Measurements from ENCODE around the gene PPT1.

Gene PPT1
- total RNA-seq = 49.1 to 170 (median 108) reads per million in 9 experiments

DNA sequence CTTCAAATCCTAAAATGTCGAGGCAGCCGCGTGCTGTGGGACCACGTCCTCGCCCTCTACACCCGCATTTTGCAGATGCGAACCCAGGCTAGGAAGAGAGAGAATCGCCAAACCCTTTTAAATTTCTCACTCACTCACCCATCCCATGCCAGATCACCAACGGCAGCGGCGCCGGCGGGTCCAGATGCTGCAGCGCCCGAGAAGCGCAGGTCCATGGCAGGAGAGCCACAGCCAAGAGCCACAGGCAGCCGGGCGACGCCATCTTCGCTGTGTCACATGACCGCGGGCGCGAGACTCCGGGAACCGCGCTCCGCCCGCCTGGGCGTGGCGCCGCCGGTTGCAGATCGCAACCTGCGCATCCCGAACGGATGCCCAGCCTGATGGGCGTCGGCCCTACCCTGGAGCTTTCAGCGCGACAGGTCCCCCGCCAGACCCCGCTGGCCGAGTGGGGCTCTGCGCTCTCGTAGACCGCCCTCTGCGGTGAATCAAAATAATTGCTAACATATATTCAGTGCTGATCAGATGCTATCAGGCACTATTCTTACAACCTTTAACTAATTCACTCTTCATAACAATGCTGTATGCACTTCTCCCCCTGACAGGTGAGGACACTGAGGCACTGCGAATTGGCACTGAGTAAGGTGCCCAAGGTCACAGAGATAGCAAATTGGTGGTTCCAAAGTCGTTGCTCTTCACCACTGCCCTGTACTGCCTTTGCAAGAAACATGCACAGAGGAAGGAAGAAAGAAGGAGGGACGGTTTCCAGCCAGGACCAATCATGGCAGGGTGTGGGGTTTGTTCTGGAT, at the start of gene PPT1:
TSS of gene PPT1 (minus strand) at position 276 of the 806 bp plus-strand sequence. CDS start at position 262, 14 bp downstream.
- H3K9me3 Mint-ChIP-seq = no peaks in the 10 kb centered on the region
- H3K4me1 Mint-ChIP-seq (ENCODE audit: low read depth in 2 of 2) = peaks cover 22 to 24% of the 10 kb centered on the region in 2 donors
- DNase-seq (peak; percentile 63 to 75 (median 70)), ATAC-seq (replicated peaks) (peak; percentile 92)
- H3K36me3 Mint-ChIP-seq (ENCODE audit: insufficient read depth) = peaks cover 16% of the 10 kb centered on the region
- H3K4me3 Mint-ChIP-seq = peak within 1 kb of the TSS; percentile 94 to 95
- peak within 1 kb of the TSS; percentile 95 to 98 for H3K27ac Mint-ChIP-seq
- H3K27me3 Mint-ChIP-seq = peaks cover 0 to 16% of the 10 kb centered on the region in 2 donors

DNA sequence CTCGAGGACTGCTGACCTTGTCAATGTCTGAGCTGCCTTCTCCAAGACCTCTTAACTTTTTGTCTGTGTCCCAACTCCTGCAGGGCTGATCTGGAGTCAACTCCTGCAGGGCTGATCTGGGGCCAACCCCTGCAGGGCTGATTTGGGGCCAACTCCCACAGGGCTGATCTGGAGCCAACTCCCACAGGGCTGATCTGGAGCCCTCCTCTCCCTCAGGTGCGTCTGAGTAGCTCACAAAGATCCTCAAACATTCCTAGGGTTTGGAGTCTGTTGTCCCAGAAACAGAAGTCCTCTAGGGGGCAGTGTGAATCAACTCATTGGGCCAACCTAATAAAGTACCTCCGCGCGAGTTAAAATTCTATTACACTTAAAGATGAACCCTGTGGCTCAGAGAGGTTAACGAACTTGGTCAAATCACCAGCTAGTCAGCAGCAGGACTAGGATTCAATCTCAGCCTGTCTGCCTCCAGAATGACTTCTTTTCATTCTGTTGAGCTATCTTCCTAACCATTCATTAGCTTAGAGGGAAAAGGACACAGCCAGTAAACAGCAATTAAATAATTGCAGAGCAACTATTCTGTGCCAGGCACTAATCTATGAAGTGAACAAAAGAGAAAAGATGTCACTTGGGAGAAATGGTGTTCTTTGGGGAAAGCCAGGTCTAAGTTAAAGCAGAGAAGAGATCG, 47.0 kb upstream of the PPT1 start:
- Mint-ChIP-seq H3K9me3 (no peaks in the 10 kb centered on the region), H3K4me3 (no peak overlapping the region), H3K4me1 (ENCODE audit: low read depth in 2 of 2) (peaks cover 4 to 7% of the 10 kb centered on the region in 2 donors), H3K27ac (no peak overlapping the region), H3K36me3 (ENCODE audit: insufficient read depth) (no peaks in the 10 kb centered on the region), H3K27me3 (peaks cover 45 to 50% of the 10 kb centered on the region in 2 donors)
- ATAC-seq (replicated peaks) (peak; percentile 83), DNase-seq (peak; percentile 52 to 63 (median 55))

DNA sequence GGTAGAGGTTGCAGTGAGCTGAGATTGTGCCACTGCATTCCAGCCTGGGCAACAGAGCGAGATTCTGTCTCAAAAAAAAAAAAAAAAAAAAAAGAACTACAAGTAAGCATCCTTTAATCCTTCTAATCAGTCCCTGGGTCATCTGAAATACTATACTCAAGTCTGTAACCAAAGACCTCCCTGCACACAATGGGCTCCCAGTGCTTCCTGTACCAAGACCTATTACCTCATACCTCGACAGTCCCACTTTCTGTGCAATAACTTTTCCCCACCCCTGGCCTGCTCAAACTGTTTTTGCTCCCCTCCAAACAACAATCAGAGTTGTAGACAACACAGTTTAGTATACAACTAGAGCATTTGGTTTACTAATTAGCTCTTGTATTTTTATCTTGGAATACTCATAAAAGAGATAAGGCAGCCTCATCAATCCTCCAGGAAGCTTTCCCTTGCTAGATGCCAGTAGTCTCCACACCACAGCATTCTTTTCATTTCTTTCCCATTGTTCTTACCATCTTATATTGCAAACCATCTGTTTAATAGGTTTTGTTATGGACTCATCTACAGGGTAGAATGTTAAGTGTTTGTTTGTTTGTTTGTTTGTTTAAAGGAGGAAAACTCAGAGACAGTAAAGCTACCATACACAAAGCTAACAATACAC, 45.0 kb upstream of the PPT1 start:
- Mint-ChIP-seq H3K9me3 (no peaks in the 10 kb centered on the region), H3K36me3 (ENCODE audit: insufficient read depth) (no peaks in the 10 kb centered on the region), H3K4me1 (ENCODE audit: low read depth in 2 of 2) (peaks cover 4 to 7% of the 10 kb centered on the region in 2 donors), H3K4me3 (no peak overlapping the region), H3K27ac (no peak overlapping the region), H3K27me3 (peaks cover 29 to 34% of the 10 kb centered on the region in 2 donors)
- ATAC-seq (replicated peaks) (no peak), DNase-seq (no peak)

DNA sequence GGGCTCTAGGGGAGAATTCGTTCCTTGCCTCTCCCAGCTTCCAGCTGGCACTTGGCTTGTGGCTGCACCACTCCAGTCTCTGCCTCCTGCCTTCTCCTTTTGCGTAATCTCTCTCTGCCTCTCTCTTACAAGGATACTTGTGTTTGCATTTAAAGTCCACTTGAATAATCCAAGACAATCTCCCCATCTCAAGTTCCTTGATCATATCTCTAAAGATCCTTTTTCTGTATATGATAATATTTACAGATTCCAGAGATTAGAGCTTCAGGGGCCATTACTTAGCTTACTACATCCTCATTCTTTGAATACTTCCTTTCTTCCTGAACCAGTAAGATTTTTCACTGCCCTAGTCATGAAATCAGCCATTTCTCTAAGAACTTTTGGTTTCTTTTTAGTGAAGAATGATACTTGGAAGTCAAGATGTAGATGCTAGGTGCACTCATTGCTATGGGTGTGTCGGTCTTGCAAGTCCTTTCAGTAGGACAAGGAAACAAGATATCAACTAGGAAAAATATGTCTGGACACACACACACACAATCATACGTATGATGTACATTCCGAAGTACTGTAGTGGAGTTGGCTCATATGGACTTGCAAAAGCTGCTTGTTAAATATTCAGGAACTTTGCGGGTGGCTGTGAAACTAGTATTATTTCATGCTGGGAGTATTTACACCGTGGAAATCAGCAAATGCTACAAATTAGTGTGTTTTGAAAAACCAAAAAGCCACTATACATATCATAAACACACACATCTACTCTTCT, 43.3 kb upstream of the PPT1 start:
- Mint-ChIP-seq H3K4me3 (no peak overlapping the region), H3K36me3 (ENCODE audit: insufficient read depth) (no peaks in the 10 kb centered on the region), H3K4me1 (ENCODE audit: low read depth in 2 of 2) (peaks cover 4 to 7% of the 10 kb centered on the region in 2 donors), H3K27ac (peak overlapping the region; percentile 2 to 22), H3K9me3 (no peaks in the 10 kb centered on the region), H3K27me3 (peaks cover 18 to 29% of the 10 kb centered on the region in 2 donors)
- DNase-seq = no peak
- no peak for ATAC-seq (replicated peaks)

DNA sequence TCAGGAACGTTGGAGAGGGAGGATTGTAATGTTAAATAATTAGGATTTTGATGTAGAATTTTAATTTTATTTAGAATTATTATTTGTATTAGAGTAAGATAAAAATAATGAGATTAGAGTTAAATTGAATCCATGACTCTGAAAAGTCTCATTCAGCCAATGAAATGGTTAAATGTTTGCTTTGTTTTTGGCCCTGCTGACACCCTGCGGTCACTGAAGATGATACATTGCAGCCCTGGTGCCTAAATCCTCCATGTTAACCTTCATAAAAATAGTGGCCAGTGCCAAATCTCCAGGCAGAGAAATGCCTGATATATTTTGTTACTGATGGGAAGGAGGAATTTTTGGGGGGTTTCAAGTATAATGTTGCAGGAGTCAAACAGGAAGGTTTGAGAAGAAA, 36.8 kb upstream of the PPT1 start:
- Mint-ChIP-seq H3K4me1 (ENCODE audit: low read depth in 2 of 2) (no peaks in the 10 kb centered on the region), H3K27me3 (peaks cover 14 to 39% of the 10 kb centered on the region in 2 donors), H3K27ac (no peak overlapping the region), H3K4me3 (no peak overlapping the region), H3K36me3 (ENCODE audit: insufficient read depth) (no peaks in the 10 kb centered on the region), H3K9me3 (no peaks in the 10 kb centered on the region)
- ATAC-seq (replicated peaks) (no peak), DNase-seq (no peak)

DNA sequence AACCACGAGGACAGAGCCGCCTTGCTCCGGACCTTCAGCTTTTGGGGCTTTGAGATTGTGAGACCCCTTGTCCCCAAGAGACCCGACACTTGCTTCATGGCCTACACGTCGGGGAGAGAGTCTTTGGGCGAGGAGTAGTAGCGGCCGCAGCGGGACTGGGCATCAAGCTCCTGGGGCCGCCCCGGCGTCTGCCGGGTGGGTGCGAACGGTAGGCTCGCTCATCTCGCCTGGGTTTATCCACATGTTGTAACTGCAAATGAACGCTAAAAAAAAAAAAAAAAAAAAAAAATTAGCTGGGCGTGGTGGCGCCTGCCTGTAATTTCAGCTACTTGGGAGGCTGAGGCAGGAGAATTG, 36.2 kb upstream of the PPT1 start:
- Mint-ChIP-seq H3K9me3 (no peaks in the 10 kb centered on the region), H3K27me3 (peaks cover 18 to 40% of the 10 kb centered on the region in 2 donors), H3K36me3 (ENCODE audit: insufficient read depth) (no peaks in the 10 kb centered on the region), H3K27ac (no peak overlapping the region), H3K4me3 (peak overlapping the region in 1 of 2 donors; percentile 52), H3K4me1 (ENCODE audit: low read depth in 2 of 2) (no peaks in the 10 kb centered on the region)
- DNase-seq (no peak), ATAC-seq (replicated peaks) (no peak)

DNA sequence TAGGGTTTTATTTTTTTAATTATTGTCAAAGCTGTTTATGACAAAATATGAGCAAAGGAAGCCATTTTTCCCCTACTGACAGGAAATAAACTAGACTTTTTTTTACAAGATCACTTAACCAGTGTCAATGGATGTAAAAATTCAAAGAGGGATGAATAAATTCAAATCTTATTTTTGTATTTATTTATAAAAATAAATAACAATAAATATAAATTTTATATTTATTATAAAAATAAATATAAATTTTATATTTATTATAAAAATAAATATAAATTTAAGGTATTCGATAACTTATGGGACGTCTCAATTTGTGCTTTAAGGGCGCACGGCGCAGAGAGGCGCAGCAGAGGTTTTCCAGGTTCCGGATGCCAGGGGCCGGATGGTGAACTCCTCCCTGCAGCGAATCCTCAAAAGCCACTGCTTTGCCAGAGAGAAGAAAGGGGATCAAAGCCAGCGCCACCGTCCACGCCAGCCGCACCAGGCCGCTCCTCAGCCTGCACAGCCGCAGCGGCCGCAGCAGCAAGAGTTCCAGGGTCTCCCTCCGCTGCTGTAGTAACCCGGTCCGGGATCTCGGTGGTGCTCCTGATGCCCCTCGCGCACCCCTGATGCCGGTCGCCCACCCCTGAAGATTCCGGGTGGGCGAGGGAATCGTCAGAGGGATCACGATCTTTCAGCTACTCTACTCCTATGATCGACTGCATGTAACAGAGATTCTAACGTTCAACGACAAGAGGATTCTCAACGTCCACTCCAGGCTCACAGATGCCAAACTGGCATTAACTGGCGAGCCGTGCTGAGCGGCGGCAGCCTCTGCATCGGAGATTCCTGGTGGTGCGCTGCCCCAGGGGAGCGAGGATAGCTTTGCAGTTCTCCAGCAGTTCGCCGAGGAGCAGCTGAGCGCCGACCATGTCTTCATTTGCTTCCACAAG, 35.6 kb upstream of the PPT1 start:
- Mint-ChIP-seq H3K9me3 (no peaks in the 10 kb centered on the region), H3K4me1 (ENCODE audit: low read depth in 2 of 2) (no peaks in the 10 kb centered on the region), H3K4me3 (peak overlapping the region in 1 of 2 donors; percentile 52), H3K36me3 (ENCODE audit: insufficient read depth) (no peaks in the 10 kb centered on the region), H3K27ac (no peak overlapping the region), H3K27me3 (peaks cover 18 to 45% of the 10 kb centered on the region in 2 donors)
- DNase-seq = no peak
- no peak for ATAC-seq (replicated peaks)

DNA sequence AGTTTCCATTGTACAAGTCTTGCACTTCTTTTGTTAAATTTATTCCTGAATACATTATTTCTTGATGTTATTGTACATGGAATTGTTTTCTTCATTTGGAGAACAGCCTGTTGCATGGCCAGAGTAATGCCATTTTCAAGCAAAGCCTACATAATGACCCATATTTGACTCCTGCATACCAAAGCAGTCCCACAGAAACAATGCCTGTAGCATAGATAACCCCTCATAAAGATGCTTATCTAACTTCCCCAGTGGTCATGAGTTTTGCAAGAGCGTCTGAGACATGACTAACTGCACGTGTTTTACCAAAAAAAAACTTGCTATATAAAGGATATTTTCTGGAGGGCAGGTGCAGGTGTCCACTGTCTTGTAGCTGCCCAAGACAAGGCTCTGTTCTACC, 33.8 kb upstream of the PPT1 start:
- Mint-ChIP-seq H3K27me3 (peaks cover 18 to 45% of the 10 kb centered on the region in 2 donors), H3K9me3 (no peaks in the 10 kb centered on the region), H3K27ac (no peak overlapping the region), H3K4me1 (ENCODE audit: low read depth in 2 of 2) (no peaks in the 10 kb centered on the region), H3K36me3 (ENCODE audit: insufficient read depth) (no peaks in the 10 kb centered on the region), H3K4me3 (no peak overlapping the region)
- no peak for DNase-seq
- no peak for ATAC-seq (replicated peaks)

DNA sequence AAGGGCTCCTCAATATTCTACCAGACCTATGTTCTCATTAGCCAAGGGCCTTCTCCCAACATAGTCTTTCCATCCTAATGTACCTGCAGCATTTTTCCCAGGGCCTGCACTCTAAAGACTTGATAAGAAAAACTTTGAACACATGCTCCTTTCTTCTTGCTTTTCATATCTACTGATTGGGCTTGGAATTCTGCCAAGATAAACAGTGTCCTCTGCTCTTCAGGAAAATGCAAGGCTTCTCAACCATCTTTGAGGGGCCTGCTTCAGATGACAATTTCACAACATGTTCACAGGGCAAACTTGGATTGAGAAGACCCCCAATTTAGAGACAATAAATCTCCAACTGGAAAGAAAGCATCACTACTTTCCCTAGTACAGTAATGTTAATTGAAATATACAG, 25.8 kb upstream of the PPT1 start:
- Mint-ChIP-seq H3K36me3 (ENCODE audit: insufficient read depth) (no peaks in the 10 kb centered on the region), H3K9me3 (no peaks in the 10 kb centered on the region), H3K27me3 (peaks cover 17 to 19% of the 10 kb centered on the region in 2 donors), H3K4me1 (ENCODE audit: low read depth in 2 of 2) (no peaks in the 10 kb centered on the region), H3K27ac (no peak overlapping the region), H3K4me3 (no peak overlapping the region)
- DNase-seq (no peak), ATAC-seq (replicated peaks) (no peak)

DNA sequence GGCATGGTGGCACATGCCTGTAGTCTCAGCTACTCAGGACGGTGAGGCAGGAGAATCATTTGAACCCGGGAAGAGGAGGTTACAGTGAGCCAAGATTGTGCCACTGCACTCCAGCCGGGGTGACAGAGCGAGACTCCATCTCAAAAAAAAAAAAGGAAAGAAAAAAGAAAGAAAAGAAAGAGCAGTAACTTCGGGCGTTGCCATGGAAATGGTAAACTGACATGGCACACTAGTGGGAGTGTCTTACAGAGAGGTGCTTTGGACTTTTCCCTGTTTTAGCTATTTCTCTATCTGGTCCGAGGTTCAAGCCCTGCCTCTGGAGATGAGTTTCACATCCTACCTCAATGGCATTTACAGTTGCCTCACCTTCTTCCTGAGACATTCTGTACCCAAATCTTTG, 23.1 kb upstream of the PPT1 start:
- Mint-ChIP-seq H3K27ac (no peak overlapping the region), H3K4me1 (ENCODE audit: low read depth in 2 of 2) (no peaks in the 10 kb centered on the region), H3K4me3 (no peak overlapping the region), H3K9me3 (no peaks in the 10 kb centered on the region), H3K27me3 (peaks cover 35% of the 10 kb centered on the region in 2 donors), H3K36me3 (ENCODE audit: insufficient read depth) (no peaks in the 10 kb centered on the region)
- DNase-seq = no peak
- no peak for ATAC-seq (replicated peaks)

DNA sequence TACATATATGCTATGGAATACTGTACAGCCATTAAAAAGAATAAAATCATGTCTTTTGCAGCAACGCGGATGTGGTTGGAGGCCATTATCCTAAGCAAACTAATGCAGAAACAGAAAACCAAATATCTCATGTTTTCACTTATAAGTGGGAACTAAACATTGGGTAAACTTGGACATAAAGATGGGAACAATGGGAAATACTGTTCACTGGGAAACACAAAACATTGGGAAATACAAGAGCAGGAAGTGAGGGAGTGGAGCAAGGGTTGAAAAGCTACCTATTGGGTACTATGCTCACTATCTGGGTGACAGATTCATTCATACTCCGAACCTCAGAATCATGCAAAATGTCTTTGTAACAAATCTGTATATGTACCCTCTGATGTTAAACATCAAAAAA, 17.3 kb upstream of the PPT1 start:
- Mint-ChIP-seq H3K4me3 (no peak overlapping the region), H3K36me3 (ENCODE audit: insufficient read depth) (no peaks in the 10 kb centered on the region), H3K27me3 (peaks cover 60 to 75% of the 10 kb centered on the region in 2 donors), H3K27ac (no peak overlapping the region), H3K4me1 (ENCODE audit: low read depth in 2 of 2) (no peaks in the 10 kb centered on the region), H3K9me3 (peaks cover 6 to 7% of the 10 kb centered on the region in 2 donors)
- DNase-seq (no peak), ATAC-seq (replicated peaks) (no peak)

DNA sequence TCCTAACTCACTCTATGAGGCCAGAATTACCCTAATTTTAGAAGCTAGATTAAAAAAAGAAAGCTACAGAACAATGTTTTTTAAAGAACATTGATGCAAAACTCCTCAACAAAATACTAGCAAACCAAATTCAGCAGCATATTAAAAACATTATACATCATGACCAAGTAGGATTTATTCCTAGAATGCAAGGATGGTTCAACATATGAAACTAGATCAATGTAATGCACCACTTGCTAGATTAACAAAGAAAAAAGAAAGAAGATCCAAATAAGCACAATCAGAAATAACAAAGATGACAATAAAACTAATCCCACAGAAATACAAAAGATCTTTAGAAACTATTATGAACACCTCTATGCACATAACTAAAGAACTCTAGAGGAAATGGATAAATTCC, 13.3 kb upstream of the PPT1 start:
- Mint-ChIP-seq H3K4me1 (ENCODE audit: low read depth in 2 of 2) (no peaks in the 10 kb centered on the region), H3K36me3 (ENCODE audit: insufficient read depth) (no peaks in the 10 kb centered on the region), H3K9me3 (peaks cover 7 to 9% of the 10 kb centered on the region in 2 donors), H3K4me3 (no peak overlapping the region), H3K27ac (no peak overlapping the region), H3K27me3 (peaks cover 45 to 66% of the 10 kb centered on the region in 2 donors)
- DNase-seq = no peak
- ATAC-seq (replicated peaks) = no peak

Measured in effector memory CD8-positive, alpha-beta T cell (primary cell).